AG04449 (cell line): ENCODE measurements around the gene DUSP5.
A peak's percentile ranks its signal among the peaks of the same experiment; 100 is the strongest.
"Not testable (repeated sequence)": the region's sequence is repeated elsewhere in the genome, so short reads cannot be mapped to it uniquely, and the experiment has no call there.

Experiments used
- CTCF ChIA-PET: fragments of 350-600 bp; formaldehyde crosslinking; extraction: SDS; loops from one replicate; lab custom pipeline; 2021; ENCODE audit warnings: antibody characterized with exemption; lab: Yijun Ruan, JAX
- POLR2A ChIA-PET: fragments of 400-600, 350-600 bp; formaldehyde crosslinking; extraction: SDS; loops from one replicate; lab custom pipeline; 2020; ENCODE audit warnings: antibody characterized with exemption, inconsistent platforms; lab: Yijun Ruan, JAX
- DNase-seq: peaks from one replicate; pipeline ENCODE4 v3.0.0-alpha.2; 2010; ENCODE audit warnings: low read depth, low spot score
- H3K4me3 ChIP-seq: 2 replicates; pipeline ENCODE4 v1.5.1; 2011; ENCODE audit warnings: low read depth, mild to moderate bottlenecking, control low read depth, low read length
- TF ChIP-seq, protein P1 (sequence below): IDR thresholded peaks from one replicate; pipeline ENCODE4 v1.5.1; 2011; ENCODE audit warnings: mild to moderate bottlenecking, moderate library complexity, low read length, control low read depth, inconsistent platforms; ENCODE audit not compliant: insufficient read depth; ENCODE audit errors: missing control alignments

Gene DUSP5

DNA sequence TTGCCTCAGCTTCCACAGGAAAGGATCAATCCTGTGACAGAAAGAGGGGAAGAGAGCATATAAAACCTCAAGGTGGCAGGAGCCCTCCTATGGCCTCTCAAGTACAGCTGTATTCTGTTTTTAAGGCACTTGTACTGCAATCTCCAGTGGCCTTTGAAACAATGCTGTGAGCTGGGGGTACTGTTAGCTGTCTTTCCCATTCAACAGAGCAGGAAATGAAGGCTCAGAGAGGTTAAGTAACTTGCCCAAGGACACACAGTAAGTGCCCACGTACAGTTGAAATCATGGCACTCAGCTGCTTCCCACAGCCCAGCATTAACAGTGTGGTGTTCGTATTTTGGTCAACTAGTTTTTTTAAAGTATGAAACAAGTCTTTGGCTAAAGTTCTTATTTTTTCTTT is 34.0 kb downstream of the DUSP5 start:
- DNase-seq, result no peak
- ChIA-PET POLR2A (no interaction called here), CTCF (interaction anchor here (1.0 to 8.6 kb wide), 3 partner anchors 13 to 225 kb away, joined by 3 to 71 read pairs (median 4); no protein-coding TSS in a partner anchor)
- TF ChIP-seq, protein P1, sequence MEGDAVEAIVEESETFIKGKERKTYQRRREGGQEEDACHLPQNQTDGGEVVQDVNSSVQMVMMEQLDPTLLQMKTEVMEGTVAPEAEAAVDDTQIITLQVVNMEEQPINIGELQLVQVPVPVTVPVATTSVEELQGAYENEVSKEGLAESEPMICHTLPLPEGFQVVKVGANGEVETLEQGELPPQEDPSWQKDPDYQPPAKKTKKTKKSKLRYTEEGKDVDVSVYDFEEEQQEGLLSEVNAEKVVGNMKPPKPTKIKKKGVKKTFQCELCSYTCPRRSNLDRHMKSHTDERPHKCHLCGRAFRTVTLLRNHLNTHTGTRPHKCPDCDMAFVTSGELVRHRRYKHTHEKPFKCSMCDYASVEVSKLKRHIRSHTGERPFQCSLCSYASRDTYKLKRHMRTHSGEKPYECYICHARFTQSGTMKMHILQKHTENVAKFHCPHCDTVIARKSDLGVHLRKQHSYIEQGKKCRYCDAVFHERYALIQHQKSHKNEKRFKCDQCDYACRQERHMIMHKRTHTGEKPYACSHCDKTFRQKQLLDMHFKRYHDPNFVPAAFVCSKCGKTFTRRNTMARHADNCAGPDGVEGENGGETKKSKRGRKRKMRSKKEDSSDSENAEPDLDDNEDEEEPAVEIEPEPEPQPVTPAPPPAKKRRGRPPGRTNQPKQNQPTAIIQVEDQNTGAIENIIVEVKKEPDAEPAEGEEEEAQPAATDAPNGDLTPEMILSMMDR, result no peak
- no peak overlapping the region for H3K4me3 ChIP-seq

GRCh38 chr10:110532628-110533027 is 34.9 kb downstream of the DUSP5 start:
- ChIA-PET CTCF (interaction anchor here (1.0 to 8.6 kb wide), 3 partner anchors 12 to 225 kb away, joined by 3 to 71 read pairs (median 4); no protein-coding TSS in a partner anchor), POLR2A (interaction anchor here (1.6 kb wide), 1 partner anchor 19 kb away, joined by 4 read pairs; no protein-coding TSS in a partner anchor)
- DNase-seq, H3K4me3 ChIP-seq: not testable (repeated sequence)

- ChIA-PET POLR2A (interaction anchor here (1.6 kb wide), 1 partner anchor 20 kb away, joined by 4 read pairs; no protein-coding TSS in a partner anchor), CTCF (interaction anchor here (8.6 kb wide), 1 partner anchor 12 kb away, joined by 71 read pairs; no protein-coding TSS in a partner anchor)
- no peak for DNase-seq
- no peak overlapping the region for H3K4me3 ChIP-seq
- TF ChIP-seq, protein P1, result no peak
These were observed 35.4 kb downstream of the DUSP5 start for GRCh38 chr10:110533149-110533548.

- POLR2A ChIA-PET, result no interaction called here
- H3K4me3 ChIP-seq, result no peak overlapping the region
- CTCF ChIA-PET, result interaction anchor here (0.6 to 8.6 kb wide), 4 partner anchors 11 to 210 kb away, joined by 3 to 71 read pairs (median 4); no protein-coding TSS in a partner anchor
- TF ChIP-seq, protein P1, result no peak
- DNase-seq, result no peak
These were observed 36.9 kb downstream of the DUSP5 start for GRCh38 chr10:110534571-110534970.

GRCh38 chr10:110535958-110536891 is 38.5 kb downstream of the DUSP5 start:
- POLR2A ChIA-PET, result no interaction called here
- DNase-seq, result no peak
- TF ChIP-seq, protein P1, result peak; percentile 34
- H3K4me3 ChIP-seq, result peak overlapping the region; percentile 12; the same call in 1 of the 2 replicates
- CTCF ChIA-PET, result interaction anchor here (8.6 kb wide), 1 partner anchor 9 kb away, joined by 71 read pairs; no protein-coding TSS in a partner anchor

- CTCF ChIA-PET, result interaction anchor here (1.1 to 8.6 kb wide), 5 partner anchors 6 to 233 kb away, joined by 3 to 71 read pairs (median 11); no protein-coding TSS in a partner anchor
- TF ChIP-seq, protein P1, result no peak
- H3K4me3 ChIP-seq, result no peak overlapping the region
- POLR2A ChIA-PET, result no interaction called here
- no peak for DNase-seq
These were observed 41.4 kb downstream of the DUSP5 start for GRCh38 chr10:110539091-110539490.
